H1 (cell line): ENCODE results near the gene LYPD4. TPM values are rescaled to one million over a fixed set of nuclear protein-coding genes. Genes with fewer than 3 reads are reported as not detected.

Source experiments
- ASH2L ChIP-seq: fragments of 200-600, 300-600 bp; sonication (generic); IDR thresholded peaks from one replicate; pipeline ENCODE4 v1.7.1; 2017; ENCODE audit warnings: low read length
- ATF3 ChIP-seq: IDR thresholded peaks from 2 replicates; pipeline ENCODE4 v1.6.1; 2011; ENCODE audit warnings: low read depth, mild to moderate bottlenecking, low read length; ENCODE audit not compliant: insufficient read depth
- CBX5 ChIP-seq: fragments of 300-800, 300-1000 bp; sonication (generic); IDR thresholded peaks from 2 replicates; pipeline ENCODE4 v1.7.1; 2016; ENCODE audit warnings: antibody characterized with exemption, low read length, low read depth
- CEBPB ChIP-seq: IDR thresholded peaks from 2 replicates; pipeline ENCODE4 v1.6.1; 2012; ENCODE audit warnings: low read depth, low read length
- CHD1 ChIP-seq: IDR thresholded peaks from 2 replicates; pipeline ENCODE4 v1.6.1; 2012; ENCODE audit warnings: low read depth, low read length, improper control_type of control experiment
- CREB1 ChIP-seq: IDR thresholded peaks from 2 replicates; pipeline ENCODE4 v1.6.1; 2012; ENCODE audit warnings: inconsistent platforms
- CTBP2 ChIP-seq: IDR thresholded peaks from 2 replicates; pipeline ENCODE4 v1.7.0; 2011; ENCODE audit warnings: borderline replicate concordance, mild to moderate bottlenecking, moderate library complexity, mixed read lengths, low read length; ENCODE audit not compliant: insufficient read depth, insufficient read length
- E2F6 ChIP-seq: IDR thresholded peaks from 2 replicates; pipeline ENCODE4 v1.6.1; 2012; ENCODE audit warnings: inconsistent platforms
- EP300 ChIP-seq, 2 experiments: IDR thresholded peaks; 1 replicate in 1 of 2; 2 replicates in 1 of 2; pipeline ENCODE4 v1.6.1; 2011 to 2012; ENCODE audit warnings: low read depth in 2 of 2, low read length in 2 of 2, mild to moderate bottlenecking in 2 of 2, borderline replicate concordance in 1 of 2, inconsistent platforms in 1 of 2, moderate library complexity in 1 of 2
- FOSL1 ChIP-seq: IDR thresholded peaks from 2 replicates; pipeline ENCODE4 v1.6.1; 2011; ENCODE audit warnings: mild to moderate bottlenecking, low read depth, low read length, moderate library complexity; ENCODE audit not compliant: insufficient read depth
- GTF2F1 ChIP-seq: IDR thresholded peaks from 2 replicates; pipeline ENCODE4 v1.6.1; 2012; ENCODE audit warnings: low read depth, low read length, improper control_type of control experiment, borderline replicate concordance
- JUN ChIP-seq: IDR thresholded peaks from 2 replicates; pipeline ENCODE4 v1.6.1; 2011; ENCODE audit warnings: low read depth, mild to moderate bottlenecking, improper control_type of control experiment, low read length
- JUND ChIP-seq: IDR thresholded peaks from 2 replicates; pipeline ENCODE4 v1.6.1; 2011; ENCODE audit warnings: mild to moderate bottlenecking, improper control_type of control experiment, low read length
- KDM1A ChIP-seq: fragments of 200-600, 300-600 bp; sonication (generic); IDR thresholded peaks from 2 replicates; pipeline ENCODE4 v1.7.1; 2016; ENCODE audit warnings: mild to moderate bottlenecking, low read length, borderline replicate concordance
- SP4 ChIP-seq: IDR thresholded peaks from 2 replicates; pipeline ENCODE4 v1.6.1; 2012; ENCODE audit warnings: low read length, inconsistent platforms
- SUZ12 ChIP-seq: fragments of 200-600 bp; sonication (generic); IDR thresholded peaks from 2 replicates; pipeline ENCODE4 v1.6.1; 2012; ENCODE audit warnings: mild to moderate bottlenecking, inconsistent platforms, low read length, moderate library complexity, mixed read lengths
- TBP ChIP-seq: IDR thresholded peaks from 2 replicates; pipeline ENCODE4 v1.6.1; 2011; ENCODE audit warnings: low read depth, low read length, improper control_type of control experiment
- USF2 ChIP-seq: IDR thresholded peaks from 2 replicates; pipeline ENCODE4 v1.6.1; 2011; ENCODE audit warnings: low read length, improper control_type of control experiment
- YY1 ChIP-seq: IDR thresholded peaks from 2 replicates; pipeline ENCODE4 v1.6.1; 2011; ENCODE audit warnings: low read depth, mild to moderate bottlenecking, low read length
- ZNF274 ChIP-seq: IDR thresholded peaks from 2 replicates; pipeline ENCODE4 v1.7.0; 2012; ENCODE audit warnings: low read length, borderline replicate concordance; ENCODE audit errors: extremely low read depth
- polyA plus RNA-seq, 7 experiments: library from polyadenylated mRNA; depleted of rRNA in 3 of 7; stranded (reverse) in 5 of 7; unstranded in 2 of 7; fragments of >200 nt in 5 of 7; fragments of 200-250 nt in 2 of 7; gene quantifications; 1 replicate in 5 of 7; 2 replicates in 1 of 7; 4 replicates in 1 of 7; pipeline versions ENCODE4 v1.2.1 to v1.2.3, GENCODE V29; 2011 to 2013; ENCODE audit warnings: missing spikeins in 2 of 7, mixed read lengths in 2 of 7
- total RNA-seq: library from RNA; stranded (reverse); fragmentation: NEBNext Ultra II Directional; extraction: Animal tissue kit (Norgen Biotek cat#: 25700); gene quantifications from 2 replicates; pipeline ENCODE4 v1.2.1, GENCODE V29; 2021

The LYPD4 gene
- total and polyA plus RNA-seq, 2 of the 8 experiments (the other 6 are each of a cell fraction or from before 2014, with no cell fraction given), result 0.06 TPM; not detected in 1

- TF ChIP-seq CBX5 (no peak), SUZ12 (peak; percentile 45; the same call in 1 of the 2 replicates), SP4 (peak; percentile 89; the same call in 1 of the 2 replicates), JUN (no peak), ASH2L (peak; percentile 88), CTBP2 (peak; percentile 78), TBP (peak; percentile 97), GTF2F1 (peak; percentile 91), KDM1A (peak; percentile 43), CEBPB (peak; percentile 59), FOSL1 (no peak), EP300 (IDR thresholded peaks at IDR 0.05; ENCODE audit: borderline replicate concordance in 1 of 2, low read depth in 2 of 2, low read length in 2 of 2) (no peak), ZNF274 (no peak), USF2 (no peak), ATF3 (no peak), JUND (no peak), CREB1 (peak; percentile 89), YY1 (0 out of 2 replicates have a peak, but pooled peaks have one; percentile 1), CHD1 (no peak), E2F6 (no peak)
These were observed 15.3 kb upstream of the LYPD4 start, which contains the start of gene RPS19 (continued) for GRCh38 chr19:41859618-41860418.
